HG02870 (cell line): ENCODE results near the gene KAZN.
"Not testable (repeated sequence)": the region's sequence is repeated elsewhere in the genome, so short reads cannot be mapped to it uniquely, and the experiment has no call there.

ENCODE experiments used
- ATAC-seq: cut with Tn5 transposase; IDR thresholded peaks from one replicate; pipeline ENCODE4 v1.9.1; 2021; ENCODE audit warnings: mild to moderate bottlenecking, moderate library complexity; ENCODE audit not compliant: unreplicated experiment

Gene KAZN

DNA sequence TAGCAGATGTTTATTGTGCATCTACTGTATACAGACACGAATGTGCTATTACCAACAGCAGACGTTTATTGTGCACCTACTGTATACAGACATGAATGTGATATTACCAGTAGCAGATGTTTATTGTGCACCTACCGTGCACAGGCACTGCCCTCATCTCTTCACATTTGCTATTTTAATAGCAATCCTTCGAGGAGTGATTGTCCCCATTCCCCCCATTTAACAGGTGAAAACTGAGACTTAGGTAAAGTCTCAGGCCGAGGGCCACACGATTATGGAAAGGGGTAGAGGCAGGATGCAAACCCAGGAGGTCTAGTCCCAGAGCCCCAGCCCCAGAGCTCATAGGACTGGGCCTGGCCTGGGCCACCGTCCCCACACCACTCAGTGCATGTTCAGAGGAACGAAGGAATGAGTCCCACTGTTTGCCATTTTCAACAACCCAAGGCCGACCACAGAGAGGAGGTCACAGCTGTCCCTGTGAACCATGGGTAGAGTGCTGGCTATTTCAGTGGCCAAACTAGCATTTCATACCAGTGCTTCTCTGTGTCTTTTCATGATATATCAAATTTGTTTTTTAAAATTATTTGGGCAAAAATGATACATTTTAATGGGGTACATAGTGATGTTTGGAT, 440.6 kb downstream of the KAZN start:
- ATAC-seq: no peak

DNA sequence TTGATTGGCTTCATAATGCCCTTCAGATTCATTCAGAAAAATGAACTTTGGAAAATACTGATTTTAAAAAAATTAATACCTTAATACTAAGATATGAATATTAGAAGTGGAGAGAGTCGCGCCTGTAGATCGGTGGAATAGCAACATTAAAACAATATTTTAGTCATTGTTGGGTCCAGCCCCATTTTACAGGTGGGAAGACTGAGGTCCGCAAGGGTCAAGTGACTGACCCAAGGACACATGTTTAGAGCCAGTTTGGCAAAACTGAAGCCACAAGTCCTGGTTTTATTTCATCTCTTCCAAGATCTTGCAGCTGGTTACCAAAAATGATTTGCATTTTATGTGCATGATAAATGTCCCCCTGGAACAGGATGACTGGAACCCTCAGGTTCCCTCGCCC, 441.4 kb downstream of the KAZN start:
- ATAC-seq: no peak

DNA sequence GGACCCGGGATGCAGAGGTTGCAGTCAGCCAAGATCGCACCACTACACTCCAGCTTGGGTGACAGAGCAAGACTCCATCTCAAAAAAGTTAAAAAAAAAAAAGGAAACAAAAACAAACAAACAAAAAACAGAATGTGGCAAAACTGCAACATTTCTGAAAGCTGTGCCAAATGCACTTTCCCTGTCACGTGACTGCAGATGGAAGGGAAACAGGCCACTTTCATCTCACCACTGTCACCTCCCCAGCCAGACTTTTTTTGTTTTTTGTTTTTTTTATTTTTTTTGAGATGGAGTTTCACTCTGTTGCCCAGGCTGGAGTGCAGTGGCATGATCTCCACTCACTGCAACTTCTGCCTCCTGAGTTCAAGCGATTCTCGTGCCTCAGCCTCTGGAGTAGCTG, 442.2 kb downstream of the KAZN start:
- ATAC-seq: not testable (repeated sequence)

DNA sequence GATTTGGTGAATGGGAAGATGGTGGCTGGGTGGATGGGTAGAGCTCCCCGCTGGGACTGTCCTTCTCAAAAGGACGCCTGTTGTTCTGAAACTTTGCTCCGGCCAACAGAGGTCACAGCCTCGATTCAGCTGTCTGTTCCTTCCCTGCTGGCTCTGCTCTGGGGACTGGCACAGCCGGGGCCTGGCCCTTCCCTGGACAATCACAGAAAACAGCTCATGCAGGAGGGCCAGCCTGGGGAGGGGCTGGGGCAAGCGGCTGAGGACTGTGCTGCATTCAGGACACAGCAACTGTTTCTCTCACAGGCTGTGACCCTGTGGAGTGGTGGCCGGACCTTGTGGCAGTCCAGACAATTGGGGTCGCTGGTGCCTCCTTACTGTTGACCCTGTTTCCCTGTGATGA, 444.4 kb downstream of the KAZN start:
- ATAC-seq: no peak

DNA sequence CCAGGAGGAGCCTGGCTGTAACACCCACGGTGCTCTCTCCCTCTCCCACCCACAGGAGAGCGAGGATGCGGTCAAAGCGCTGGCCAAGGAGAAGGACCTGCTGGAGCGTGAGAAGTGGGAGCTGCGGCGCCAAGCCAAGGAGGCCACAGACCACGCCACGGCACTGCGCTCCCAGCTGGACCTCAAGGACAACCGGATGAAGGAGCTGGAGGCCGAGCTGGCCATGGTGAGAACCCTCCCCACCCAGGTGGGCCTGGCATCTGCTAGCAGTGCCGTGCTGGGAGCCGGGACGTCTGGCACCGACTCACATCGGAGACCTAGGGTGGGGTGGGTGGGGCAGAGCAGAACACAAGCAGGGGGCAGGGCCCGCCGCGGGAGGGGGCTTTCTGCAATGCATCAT, 445.4 kb downstream of the KAZN start:
- no peak for ATAC-seq

DNA sequence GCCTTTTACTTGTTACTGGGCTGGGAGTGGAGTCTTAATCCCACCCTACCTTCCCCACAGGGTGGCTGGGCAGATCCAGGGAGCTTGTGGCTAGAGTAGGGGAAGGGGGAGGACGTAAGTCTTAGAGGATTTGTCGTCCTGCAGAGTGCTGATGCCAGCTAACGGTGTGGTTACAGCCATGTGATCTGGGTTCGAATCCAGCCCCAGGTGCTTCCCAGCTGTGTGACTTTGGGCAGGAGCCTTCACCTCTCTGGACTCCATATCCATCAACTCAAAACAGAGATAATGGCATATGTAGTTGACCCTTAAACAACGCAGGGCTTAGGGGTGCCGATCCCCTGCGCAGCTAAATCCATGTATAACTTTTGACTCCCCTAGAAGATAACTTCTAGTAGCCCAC, 446.6 kb downstream of the KAZN start:
- ATAC-seq: no peak

DNA sequence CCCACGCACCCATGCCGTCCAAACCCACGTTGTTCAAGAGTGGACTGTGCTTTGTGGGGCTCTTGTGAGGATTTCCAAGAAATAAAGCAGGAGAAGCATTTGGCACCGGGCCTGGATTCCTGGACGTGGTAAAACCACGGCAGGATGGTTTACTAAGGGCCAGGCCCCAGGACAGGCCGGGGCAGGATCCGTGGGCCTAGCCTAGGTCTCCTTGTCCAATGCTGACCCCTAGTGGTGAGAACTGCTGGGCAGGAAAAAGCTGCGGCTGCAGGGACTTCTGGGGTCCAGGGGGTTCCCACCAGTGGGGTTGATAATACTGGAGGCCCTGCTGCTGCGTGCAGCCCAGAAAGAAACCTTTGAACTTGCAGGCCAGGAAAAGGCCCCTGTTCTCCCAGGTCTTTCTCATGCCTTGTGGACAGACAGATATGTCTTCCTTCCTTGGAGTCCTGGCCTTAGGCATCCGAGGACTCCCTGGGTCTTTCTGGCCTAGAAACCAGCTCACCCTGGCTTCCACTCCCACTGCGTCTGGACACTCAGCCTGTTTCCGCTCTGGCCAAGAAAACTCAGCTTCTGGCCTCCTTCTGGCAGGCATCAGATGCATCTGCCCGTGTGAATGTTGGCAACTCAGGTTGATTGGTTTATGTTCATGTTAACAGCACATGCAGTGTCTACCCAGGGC, 448.1 kb downstream of the KAZN start:
- no peak for ATAC-seq

DNA sequence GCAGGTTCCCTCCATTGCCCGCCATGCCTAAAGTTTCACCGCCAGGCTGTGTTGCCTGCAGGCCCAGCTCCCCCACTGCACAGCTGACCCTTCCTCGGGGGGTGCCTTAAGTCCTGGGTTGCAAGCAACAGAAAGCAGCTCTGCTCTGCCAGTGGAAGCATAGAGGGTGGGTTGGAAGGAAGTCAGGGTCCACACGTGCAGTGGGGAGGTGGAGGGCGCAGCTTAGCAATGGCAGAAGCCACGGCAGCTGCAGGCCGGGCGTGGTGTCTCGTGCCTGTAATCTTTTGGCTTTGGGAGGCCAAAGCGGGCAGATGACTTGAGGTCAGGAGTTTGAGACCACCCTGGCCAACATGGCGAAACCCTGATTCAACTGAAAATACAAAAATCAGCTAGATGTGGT, 448.8 kb downstream of the KAZN start:
- no peak for ATAC-seq

DNA sequence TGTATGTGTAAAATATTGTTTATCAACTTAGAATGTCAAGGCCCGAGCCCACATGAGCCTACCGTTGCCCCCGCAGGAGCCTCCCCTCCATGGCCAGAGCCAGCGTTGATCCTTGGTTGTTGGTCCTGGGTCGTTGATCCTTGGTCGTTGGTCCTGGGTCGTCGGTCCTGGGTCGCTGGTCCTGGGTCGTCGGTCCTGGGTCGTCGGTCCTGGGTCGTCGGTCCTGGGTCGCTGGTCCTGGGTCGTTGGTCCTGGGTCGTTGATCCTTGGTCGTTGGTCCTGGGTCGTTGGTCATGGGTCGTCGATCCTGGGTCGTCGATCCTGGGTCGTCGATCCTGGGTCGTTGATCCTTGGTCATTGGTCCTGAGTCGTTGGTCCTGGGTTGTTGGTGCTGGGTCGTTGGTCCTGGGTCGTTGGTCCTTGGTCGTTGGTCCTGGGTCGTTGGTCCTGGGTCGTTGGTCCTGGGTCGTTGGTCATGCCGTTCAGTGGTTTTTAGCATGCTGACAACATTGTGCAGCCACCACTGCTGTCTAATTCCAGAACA, 450.0 kb downstream of the KAZN start:
- ATAC-seq: no peak

DNA sequence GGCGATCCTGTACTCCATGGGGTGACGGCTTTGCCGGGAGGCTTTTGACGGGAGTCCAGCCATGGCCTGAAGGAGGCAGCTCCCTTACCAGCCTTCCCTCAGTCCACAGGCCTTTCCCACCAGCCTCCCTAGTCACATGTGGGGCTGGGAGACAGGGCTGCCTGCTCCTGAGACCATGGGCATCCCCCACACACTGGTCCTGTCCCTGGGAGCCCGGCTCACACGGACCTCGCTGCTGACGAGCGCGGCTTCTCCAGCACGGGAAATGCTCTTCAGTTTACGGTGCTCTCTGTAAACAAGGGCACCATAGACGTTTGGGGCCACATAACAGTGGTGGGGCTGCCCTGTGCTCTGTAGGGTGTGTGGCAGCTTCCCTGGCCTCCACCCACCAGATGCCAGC, 450.6 kb downstream of the KAZN start:
- no peak for ATAC-seq

DNA sequence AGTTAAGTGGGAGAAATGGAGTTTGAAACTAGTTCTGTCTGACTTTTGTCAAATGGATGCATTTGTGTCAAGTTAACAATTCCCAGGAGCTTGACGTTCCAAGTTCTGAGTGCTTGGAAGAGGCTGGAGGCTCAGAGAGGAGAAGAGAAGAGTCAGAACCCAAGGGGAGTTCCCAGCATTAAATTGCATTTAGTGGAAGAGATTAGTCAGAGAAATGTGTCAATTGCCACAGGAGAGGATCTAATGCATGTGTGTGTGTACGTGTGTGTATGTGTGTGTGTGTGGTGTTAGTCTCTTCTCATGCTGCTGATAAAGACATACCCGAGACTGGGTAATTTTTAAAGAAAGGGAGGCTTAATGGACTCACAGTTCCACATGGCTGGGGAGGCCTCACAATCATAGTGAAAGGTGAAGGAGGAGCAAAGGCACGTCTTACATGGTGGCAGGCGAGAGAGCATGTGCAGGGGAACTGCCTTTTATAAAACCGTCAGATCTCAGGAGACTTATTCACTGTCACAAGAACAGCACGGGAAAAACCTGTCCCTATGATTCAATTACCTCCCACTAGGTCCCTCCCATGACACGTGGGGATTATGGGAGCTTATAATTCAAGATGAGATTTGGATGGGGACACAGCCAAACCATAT, 453.5 kb downstream of the KAZN start:
- no peak for ATAC-seq

DNA sequence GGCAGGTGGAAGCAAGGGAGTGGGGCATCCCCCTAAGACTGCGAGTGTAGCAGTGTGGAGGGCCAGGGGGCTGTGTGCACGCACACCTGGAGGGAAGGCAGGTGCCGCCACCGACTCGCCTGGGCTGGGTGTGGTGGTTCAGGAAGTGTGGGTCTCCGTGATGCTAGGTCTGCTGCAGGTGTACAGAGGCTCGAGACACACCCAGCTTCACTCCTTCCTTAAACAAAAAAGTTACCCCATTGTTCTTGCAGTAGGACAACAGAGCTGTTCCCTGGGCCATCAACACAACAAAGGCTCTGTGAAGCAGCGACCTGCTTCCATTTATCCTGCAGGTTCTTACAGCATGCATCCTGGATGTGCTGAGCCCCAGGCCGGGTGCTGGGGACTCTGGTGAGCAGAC, 454.7 kb downstream of the KAZN start:
- ATAC-seq: no peak

DNA sequence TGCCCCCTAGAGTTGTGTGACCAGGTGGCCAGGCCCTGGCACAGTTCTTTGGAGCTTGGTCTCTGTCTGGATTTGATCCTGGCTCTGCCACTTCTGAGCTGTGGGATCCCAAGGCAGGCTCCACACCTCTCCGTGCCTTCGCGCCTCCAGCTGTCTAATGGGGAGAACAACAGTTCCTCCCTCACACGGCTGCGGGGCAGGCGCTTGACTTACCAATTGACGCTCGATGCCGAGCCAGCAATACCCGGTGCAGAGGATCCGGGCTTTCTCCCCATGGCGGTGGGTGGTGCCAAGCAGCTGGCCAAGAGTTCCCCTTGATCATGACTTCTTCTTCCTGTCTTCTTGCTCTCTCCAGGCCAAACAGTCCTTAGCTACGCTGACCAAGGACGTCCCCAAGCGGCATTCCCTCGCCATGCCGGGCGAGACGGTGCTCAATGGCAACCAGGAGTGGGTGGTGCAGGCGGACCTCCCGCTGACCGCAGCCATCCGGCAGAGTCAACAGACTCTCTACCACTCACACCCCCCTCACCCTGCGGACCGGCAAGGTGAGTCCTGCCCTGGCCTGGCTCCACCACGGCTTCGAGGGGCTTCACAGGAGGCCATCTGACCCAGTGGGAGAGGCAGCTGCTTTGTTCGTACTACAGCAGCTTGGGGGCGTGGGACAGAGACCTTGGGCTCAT, 457.4 kb downstream of the KAZN start:
- no peak for ATAC-seq

DNA sequence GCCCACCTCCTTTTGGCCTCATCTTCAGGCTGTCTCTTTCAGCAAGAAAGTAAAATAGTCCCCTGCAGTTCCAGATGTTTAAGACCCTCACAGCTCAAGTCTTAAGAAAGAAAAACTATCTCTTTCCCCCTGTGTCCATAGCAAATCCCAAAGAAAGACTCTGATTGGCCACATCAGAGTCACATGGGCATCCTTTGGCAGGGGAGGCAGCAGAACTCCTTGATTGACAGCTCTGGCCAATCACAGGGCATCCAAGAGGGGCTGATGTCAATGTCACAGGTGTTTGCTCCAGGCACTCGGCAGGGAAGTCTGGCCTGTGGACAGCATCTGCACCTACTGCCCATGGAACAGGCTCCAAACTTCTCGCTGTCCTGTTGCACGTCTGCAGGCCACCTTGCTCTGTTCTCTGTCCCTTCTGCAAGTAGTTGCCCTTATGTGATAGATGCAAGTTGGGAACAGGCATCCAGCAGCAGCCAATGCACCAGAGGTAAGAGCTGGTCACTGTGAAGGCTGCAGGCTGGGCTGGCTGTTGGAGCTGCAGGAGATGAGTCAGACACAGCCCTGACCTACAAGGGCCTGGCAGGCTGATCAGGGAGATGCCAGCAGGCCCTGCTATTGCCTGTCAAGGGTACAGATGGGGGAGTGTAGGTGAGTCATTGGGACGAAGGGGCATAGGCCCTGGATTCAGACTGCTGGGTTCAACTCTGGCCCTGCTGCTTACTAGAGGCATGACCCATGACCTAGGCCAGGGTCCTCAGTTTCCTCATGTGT, 458.2 kb downstream of the KAZN start:
- no peak for ATAC-seq

DNA sequence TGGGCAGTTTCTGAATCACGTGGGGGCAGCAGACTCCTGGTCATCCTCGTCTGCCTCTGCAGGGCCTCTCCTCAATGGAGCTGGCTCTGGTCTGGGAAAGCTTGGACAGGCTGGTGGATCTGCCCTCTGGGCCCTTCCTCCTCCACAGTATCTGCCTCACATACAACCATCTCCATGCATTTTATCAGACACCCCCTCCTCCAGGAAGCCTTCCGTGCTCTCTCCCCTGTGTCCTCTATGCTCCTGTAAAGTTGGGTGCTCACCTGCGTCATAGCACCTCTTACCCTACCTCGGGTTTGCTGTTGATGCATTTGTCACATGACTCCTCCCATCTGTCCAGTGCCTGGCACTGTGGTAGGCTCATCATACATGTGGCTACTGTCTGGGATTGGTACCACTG, 459.3 kb downstream of the KAZN start:
- ATAC-seq: no peak

DNA sequence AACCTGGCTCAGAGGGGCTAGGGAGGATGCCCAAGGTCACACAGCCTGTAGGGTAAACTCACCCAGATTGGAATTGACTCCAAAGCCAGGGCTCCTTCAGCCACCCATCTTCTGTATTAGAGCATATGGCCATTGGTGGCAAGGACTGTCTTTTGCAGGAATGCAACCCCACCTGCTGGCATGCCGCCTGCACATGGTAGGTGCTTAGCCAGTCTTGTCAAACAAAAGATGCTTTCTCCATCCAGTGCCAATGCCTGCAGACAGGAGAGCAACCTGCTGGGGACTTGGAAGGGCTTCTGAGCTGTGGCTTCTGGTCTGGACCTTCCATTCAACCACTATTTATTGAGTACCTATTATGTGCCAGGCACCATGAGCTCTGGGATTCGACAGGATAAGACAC, 459.8 kb downstream of the KAZN start:
- ATAC-seq: no peak

DNA sequence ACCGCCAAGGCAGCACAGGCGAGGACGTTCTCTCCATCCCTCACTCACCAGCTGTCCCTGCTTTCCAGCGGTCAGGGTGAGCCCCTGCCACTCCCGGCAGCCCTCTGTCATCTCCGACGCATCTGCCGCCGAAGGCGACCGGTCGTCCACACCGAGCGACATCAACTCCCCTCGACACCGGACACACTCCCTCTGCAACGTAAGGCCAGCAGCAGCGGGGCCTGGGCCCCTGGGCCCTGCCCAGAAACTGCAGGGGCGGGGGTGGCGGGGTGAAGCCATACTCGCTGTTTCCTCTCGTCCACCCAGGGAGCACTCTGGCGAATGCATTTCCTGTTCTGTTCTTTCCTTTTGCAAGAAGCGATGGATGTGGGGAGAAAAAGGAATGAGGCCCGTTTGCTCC, 461.6 kb downstream of the KAZN start:
- no peak for ATAC-seq

DNA sequence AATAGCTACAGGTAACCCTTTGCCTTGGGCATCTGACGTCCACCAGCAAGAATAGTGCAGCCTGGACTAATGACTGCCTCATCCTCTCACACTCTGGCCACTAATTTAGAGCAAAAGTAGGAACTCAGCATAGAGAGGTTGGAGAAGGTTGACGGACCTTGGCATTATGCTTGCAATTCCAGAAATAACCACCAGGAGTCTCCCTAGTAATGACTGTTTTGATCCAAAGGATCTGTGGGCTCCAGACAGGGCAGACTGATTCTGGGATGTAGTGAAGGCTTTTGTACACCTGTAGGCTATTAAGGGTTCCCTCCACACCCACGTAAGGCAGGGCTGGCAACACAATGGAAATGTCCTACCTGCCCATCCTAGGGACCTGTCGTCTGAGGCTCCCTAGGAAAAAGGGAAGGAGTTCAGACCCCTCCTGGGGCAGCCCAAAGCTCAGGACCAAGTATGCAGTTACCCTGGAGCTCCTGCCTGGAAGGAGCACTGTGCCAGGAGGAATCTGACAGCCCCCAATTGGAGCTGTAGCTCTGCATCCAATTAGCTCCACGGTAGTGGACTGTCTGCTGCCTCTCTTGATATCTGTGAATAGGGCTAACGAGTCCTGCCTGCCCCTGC, 464.1 kb downstream of the KAZN start:
- ATAC-seq: no peak

DNA sequence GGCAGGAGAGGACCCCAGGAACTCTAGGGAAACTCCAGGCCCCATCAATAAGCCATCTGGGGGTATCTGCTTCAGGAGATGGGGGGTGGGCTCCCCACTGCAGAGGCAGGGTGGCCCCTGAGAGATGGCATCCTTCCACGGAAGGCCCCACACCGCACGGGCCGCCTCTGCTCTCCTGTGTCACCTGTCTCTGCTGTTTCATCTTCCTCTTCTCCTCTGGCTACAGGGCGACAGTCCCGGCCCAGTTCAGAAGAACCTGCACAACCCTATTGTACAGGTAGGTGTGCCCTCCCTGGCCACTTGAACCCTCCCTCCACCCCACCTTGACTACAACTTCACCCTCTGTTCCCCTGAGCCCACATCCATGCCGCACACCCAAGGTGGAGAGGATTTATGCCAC, 464.9 kb downstream of the KAZN start:
- no peak for ATAC-seq

DNA sequence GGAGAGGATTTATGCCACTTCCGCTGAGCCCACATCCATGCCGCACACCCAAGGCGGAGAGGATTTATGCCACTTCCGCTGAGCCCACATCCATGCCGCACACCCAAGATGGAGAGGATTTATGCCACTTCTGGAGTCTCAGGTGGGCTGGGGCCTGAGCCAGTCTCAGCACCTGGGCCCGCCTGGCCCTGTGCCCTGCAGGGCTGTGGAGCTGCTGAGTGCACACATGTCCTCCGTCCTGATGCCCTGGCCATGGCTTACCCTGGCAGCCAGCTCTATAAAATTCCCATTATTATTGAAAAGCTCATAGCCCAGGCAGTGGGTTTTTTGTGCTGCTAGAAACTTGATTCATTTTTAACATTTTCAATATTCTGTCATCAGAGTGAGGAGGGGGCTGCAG, 465.3 kb downstream of the KAZN start:
- ATAC-seq: no peak
